H1 (cell line): ENCODE data around the gene CASS4. TPM values are rescaled to one million over a fixed set of nuclear protein-coding genes. Genes with fewer than 3 reads are reported as not detected.

Experiments used
- CHD1 ChIP-seq: IDR thresholded peaks from 2 replicates; pipeline ENCODE4 v1.6.1; 2012; ENCODE audit warnings: low read depth, low read length, improper control_type of control experiment
- GTF2F1 ChIP-seq: IDR thresholded peaks from 2 replicates; pipeline ENCODE4 v1.6.1; 2012; ENCODE audit warnings: low read depth, low read length, improper control_type of control experiment, borderline replicate concordance
- HDAC2 ChIP-seq, 2 experiments: fragments of 300-600 bp in 1 of 2; sonication (generic) in 1 of 2; IDR thresholded peaks; 2 replicates each; pipeline ENCODE4 v1.6.1; 2011 to 2012; ENCODE audit warnings: low read depth in 2 of 2, low read length in 2 of 2, mild to moderate bottlenecking in 2 of 2, moderate library complexity in 2 of 2, borderline replicate concordance in 1 of 2, inconsistent platforms in 1 of 2
- TAF7 ChIP-seq: optimal IDR thresholded peaks from 2 replicates; pipeline ENCODE3; 2011; ENCODE audit warnings: low read depth, mild to moderate bottlenecking, inconsistent platforms, low read length, moderate library complexity, borderline replicate concordance
- polyA plus RNA-seq, 7 experiments: library from polyadenylated mRNA; depleted of rRNA in 3 of 7; stranded (reverse) in 5 of 7; unstranded in 2 of 7; fragments of >200 nt in 5 of 7; fragments of 200-250 nt in 2 of 7; gene quantifications; 1 replicate in 5 of 7; 2 replicates in 1 of 7; 4 replicates in 1 of 7; pipeline versions ENCODE4 v1.2.1 to v1.2.3, GENCODE V29; 2011 to 2013; ENCODE audit warnings: missing spikeins in 2 of 7, mixed read lengths in 2 of 7
- total RNA-seq: library from RNA; stranded (reverse); fragmentation: NEBNext Ultra II Directional; extraction: Animal tissue kit (Norgen Biotek cat#: 25700); gene quantifications from 2 replicates; pipeline ENCODE4 v1.2.1, GENCODE V29; 2021

Gene CASS4
- total and polyA plus RNA-seq, 2 of the 8 experiments (the other 6 are each of a cell fraction or from before 2014, with no cell fraction given) = not detected

DNA sequence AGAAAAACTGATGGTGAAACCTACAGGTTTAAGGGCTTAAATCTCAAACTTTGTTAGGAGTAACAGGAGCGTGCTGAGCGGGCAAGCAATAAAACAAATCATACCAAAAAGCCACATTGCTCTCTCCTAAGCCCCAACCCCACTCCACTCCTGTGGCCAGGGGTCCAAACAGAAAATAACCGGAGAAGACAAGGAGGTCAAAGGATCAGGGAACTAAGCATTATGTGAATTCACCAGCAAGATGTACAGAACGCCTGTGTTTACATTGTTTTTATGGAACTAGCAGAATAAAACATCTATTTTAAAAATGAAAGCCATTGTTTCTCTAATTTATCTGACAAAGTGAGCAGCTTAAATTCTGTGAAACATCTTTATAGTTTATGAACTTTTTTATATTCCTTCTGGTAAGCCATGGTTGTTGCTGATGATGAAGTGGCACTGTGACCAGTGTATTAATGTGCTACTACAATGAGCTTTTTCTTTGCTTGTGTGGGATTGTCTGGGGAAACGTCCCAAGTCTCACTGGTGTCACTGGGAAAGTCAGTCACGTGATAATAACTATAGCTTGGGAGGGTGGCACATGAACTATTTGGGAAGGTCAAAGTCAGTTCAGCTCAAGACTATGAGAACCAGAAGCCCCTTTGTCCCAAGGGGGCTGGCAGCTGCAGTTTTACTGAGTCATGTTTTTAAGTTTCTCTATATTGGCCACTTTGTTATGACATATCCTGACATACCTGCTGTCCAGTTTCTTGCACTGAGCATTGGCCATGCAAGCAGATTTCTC lies 43.5 kb upstream of the CASS4 start (continued):
- TF ChIP-seq CHD1 (no peak), HDAC2 (IDR thresholded peaks at IDR 0.05; ENCODE audit: borderline replicate concordance in 1 of 2, low read depth in 2 of 2, low read length in 2 of 2) (no peak), TAF7 (no peak), GTF2F1 (no peak)
